Measurements from ENCODE around the gene ATG2B. TPM values are rescaled to one million over a fixed set of nuclear protein-coding genes. Genes with fewer than 3 reads are reported as not detected.

Gene ATG2B
- total and polyA plus RNA-seq, 2 donors (not counting 3 experiments of a cell fraction or from before 2014, with no cell fraction given): 5.9 to 17.8 TPM

DNA sequence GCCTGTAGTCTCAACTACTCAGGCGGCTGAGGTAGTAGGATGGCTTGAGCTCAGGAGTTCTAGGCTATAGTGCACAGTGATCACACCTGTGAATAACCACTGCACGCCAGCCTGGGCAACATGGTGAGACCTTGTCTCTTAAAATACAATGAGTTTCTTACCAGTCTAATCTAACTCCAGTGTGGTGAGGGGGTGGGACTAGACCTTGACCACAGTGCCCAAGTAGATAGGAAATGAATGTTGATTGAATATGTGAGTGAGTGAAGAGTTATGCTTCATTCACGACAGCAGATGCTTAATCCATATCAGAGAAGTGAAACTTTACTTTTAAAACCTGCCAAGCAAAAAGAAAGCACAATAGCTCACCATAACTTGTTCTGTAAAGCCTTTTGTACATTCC lies 17.6 kb upstream of the ATG2B start:
- Histone ChIP-seq H3K9me3 (replicated peaks; ENCODE audit: control insufficient read depth, insufficient read depth, low read length) (no peaks in the 10 kb centered on the region), H3K27me3 (ENCODE audit: control insufficient read depth in 2 of 2, insufficient read depth in 2 of 2, low read length in 2 of 2) (no peaks in the 10 kb centered on the region), H3K4me3 (replicated peaks in 1 of 3; ENCODE audit: insufficient read depth in 1 of 3, low read depth in 1 of 3, low read length in 3 of 3) (no peak overlapping the region), H3K36me3 (ENCODE audit: control insufficient read depth in 2 of 2, extremely low read depth in 1 of 2, insufficient read depth in 2 of 2, low read length in 2 of 2) (peaks cover 1 to 11% of the 10 kb centered on the region in 2 experiments), H3K9ac (replicated peaks; ENCODE audit: extremely low read depth, insufficient read depth, low read length) (no peak overlapping the region), H2AFZ (ENCODE audit: low read depth, low read length) (no peak overlapping the region), H3K79me2 (ENCODE audit: control insufficient read depth, insufficient read depth, low read length) (no peaks in the 10 kb centered on the region), H3K4me1 (ENCODE audit: control insufficient read depth, extremely low read depth, insufficient read depth, low read length) (no peaks in the 10 kb centered on the region), H3K9me1 (replicated peaks; ENCODE audit: control insufficient read depth, extremely low read depth, insufficient read depth, low read length) (no peaks in the 10 kb centered on the region), H3K4me2 (ENCODE audit: insufficient read depth, low read length) (no peak overlapping the region), H3K27ac (ENCODE audit: insufficient read depth, low read depth, low read length) (no peak overlapping the region), H4K20me1 (replicated peaks; ENCODE audit: control insufficient read depth, extremely low read depth, insufficient read depth, low read length) (no peaks in the 10 kb centered on the region)
- DNase-seq (ENCODE audit: low read depth, low spot score) (no peak), FAIRE-seq (no peak)
- BruUV-seq (replicated peaks): no TSS peak
- TF ChIP-seq MAX (IDR thresholded peaks at IDR 0.05; ENCODE audit: insufficient read depth, insufficient read length): no peak
- TF ChIP-seq CTCF (IDR thresholded peaks at IDR 0.05; ENCODE audit: extremely low read depth in 1 of 2, insufficient read depth in 1 of 2, low read depth in 1 of 2, low read length in 2 of 2): no peak
- no peak for TF ChIP-seq POLR2AphosphoS5 (IDR thresholded peaks at IDR 0.05; ENCODE audit: insufficient read depth, low read depth, low read length)
- TF ChIP-seq FOS (IDR thresholded peaks at IDR 0.05; ENCODE audit: borderline replicate concordance, insufficient read depth, low read length): no peak
- no peak for TF ChIP-seq MYC (IDR thresholded peaks at IDR 0.05; ENCODE audit: low read depth, low read length)
- no peak for TF ChIP-seq JUN (IDR thresholded peaks at IDR 0.05; ENCODE audit: borderline replicate concordance, insufficient read depth, insufficient read length, low read depth)
- dilution Hi-C loops (cut with MboI; ENCODE audit: extremely low pct_ligation_motif_present, low sequenced_read_pairs) (no loop called here), intact Hi-C loops (cut with micrococcal nuclease) (no loop called here)
- CTCF ChIA-PET: no interaction called here
- POLR2A ChIA-PET: no interaction called here

- POLR2A ChIA-PET: no interaction called here
- TF ChIP-seq MAX (IDR thresholded peaks at IDR 0.05; ENCODE audit: insufficient read depth, insufficient read length) (no peak), POLR2A (IDR thresholded peaks at IDR 0.05; ENCODE audit: low read depth, low read length) (no peak), CTCF (IDR thresholded peaks at IDR 0.05; ENCODE audit: extremely low read depth in 1 of 2, insufficient read depth in 1 of 2, low read depth in 1 of 2, low read length in 2 of 2) (no peak), JUN (IDR thresholded peaks at IDR 0.05; ENCODE audit: borderline replicate concordance, insufficient read depth, insufficient read length, low read depth) (no peak), POLR2AphosphoS5 (IDR thresholded peaks at IDR 0.05; ENCODE audit: insufficient read depth, low read depth, low read length) (no peak)
- H3K9ac ChIP-seq (replicated peaks; ENCODE audit: extremely low read depth, insufficient read depth, low read length): no peak overlapping the region
- no TSS peak for BruUV-seq (replicated peaks)
- H3K27ac ChIP-seq (ENCODE audit: insufficient read depth, low read depth, low read length): no peak overlapping the region
- H3K79me2 ChIP-seq (ENCODE audit: control insufficient read depth, insufficient read depth, low read length): no peaks in the 10 kb centered on the region
- H3K4me1 ChIP-seq (ENCODE audit: control insufficient read depth, extremely low read depth, insufficient read depth, low read length): no peaks in the 10 kb centered on the region
- no peaks in the 10 kb centered on the region for H4K20me1 ChIP-seq (replicated peaks; ENCODE audit: control insufficient read depth, extremely low read depth, insufficient read depth, low read length)
- no peaks in the 10 kb centered on the region for H3K36me3 ChIP-seq (ENCODE audit: control insufficient read depth in 2 of 2, extremely low read depth in 1 of 2, insufficient read depth in 2 of 2, low read length in 2 of 2)
- H3K9me1 ChIP-seq (replicated peaks; ENCODE audit: control insufficient read depth, extremely low read depth, insufficient read depth, low read length): no peaks in the 10 kb centered on the region
- no peak for DNase-seq (ENCODE audit: low read depth, low spot score)
- H3K4me3 ChIP-seq (replicated peaks in 1 of 3; ENCODE audit: insufficient read depth in 1 of 3, low read depth in 1 of 3, low read length in 3 of 3): no peak overlapping the region
- no peak for FAIRE-seq
- CTCF ChIA-PET: no interaction called here
- H3K4me2 ChIP-seq (ENCODE audit: insufficient read depth, low read length): no peak overlapping the region
- H3K27me3 ChIP-seq (ENCODE audit: control insufficient read depth in 2 of 2, insufficient read depth in 2 of 2, low read length in 2 of 2): no peaks in the 10 kb centered on the region
- intact Hi-C loops (cut with micrococcal nuclease): no loop called here
- H2AFZ ChIP-seq (ENCODE audit: low read depth, low read length): no peak overlapping the region
- H3K9me3 ChIP-seq (replicated peaks; ENCODE audit: control insufficient read depth, insufficient read depth, low read length): no peaks in the 10 kb centered on the region
- dilution Hi-C loops (cut with MboI; ENCODE audit: extremely low pct_ligation_motif_present, low sequenced_read_pairs): no loop called here
Observed at GRCh38 chr14:96376093-96376492, 13.0 kb upstream of the ATG2B start.

Data from endothelial cell of umbilical vein (primary cell).